HEK293 (cell line): ENCODE measurements around the gene HRH2.

Source experiments
- CTCF ChIA-PET: fragments of 350-600 bp; formaldehyde crosslinking; extraction: SDS; loops from one replicate; lab custom pipeline; 2021; ENCODE audit warnings: antibody characterized with exemption; lab: Yijun Ruan, JAX
- POLR2A ChIA-PET: fragments of 300-600 bp; formaldehyde crosslinking; extraction: SDS; loops from one replicate; lab custom pipeline; 2020; ENCODE audit warnings: antibody characterized with exemption, inconsistent platforms; lab: Yijun Ruan, JAX
- H3K27ac ChIP-seq: fragments of 200-500 bp; sonication (Bioruptor generic); 2 replicates; pipeline ENCODE4 v1.5.1; 2014; ENCODE audit warnings: low read depth, low read length, control low read depth, inconsistent platforms; ENCODE audit errors: extremely low read depth
- H3K36me3 ChIP-seq, 2 experiments: fragments of 200-500 bp in 1 of 2; sonication (Bioruptor generic) in 1 of 2; 1 replicate in 1 of 2; 2 replicates in 1 of 2; pipeline ENCODE4 v1.5.1; 2014 to 2017; ENCODE audit warnings: inconsistent platforms in 2 of 2, low read length in 2 of 2; ENCODE audit not compliant: control insufficient read depth in 2 of 2, insufficient read depth in 1 of 2
- H3K4me1 ChIP-seq: fragments of 200-500 bp; sonication (Bioruptor generic); 2 replicates; pipeline ENCODE4 v1.5.1; 2014; ENCODE audit warnings: mild to moderate bottlenecking, low read length, inconsistent platforms; ENCODE audit not compliant: control insufficient read depth, insufficient read depth
- H3K4me3 ChIP-seq: 2 replicates; pipeline ENCODE4 v1.5.1; 2011; ENCODE audit warnings: low read depth, mild to moderate bottlenecking, control low read depth, low read length, moderate library complexity
- H3K9me3 ChIP-seq: fragments of 200-500 bp; sonication (Bioruptor generic); 2 replicates; pipeline ENCODE4 v1.5.1; 2014; ENCODE audit warnings: low read depth, low read length, inconsistent platforms; ENCODE audit not compliant: control insufficient read depth, insufficient read depth
- PATZ1 ChIP-seq: fragments of 450-650 bp; formaldehyde crosslinking; IDR thresholded peaks from 2 replicates; pipeline ENCODE4 v1.5.1; 2016; ENCODE audit warnings: missing biosample characterization, missing genetic modification characterization
- PRDM2 ChIP-seq: fragments of 450-650 bp; formaldehyde crosslinking; IDR thresholded peaks from 2 replicates; pipeline ENCODE4 v1.5.1; 2016; ENCODE audit warnings: missing biosample characterization, missing genetic modification characterization, borderline replicate concordance
- SETDB1 ChIP-seq: IDR thresholded peaks from one replicate; pipeline ENCODE4 v1.6.1; 2017; ENCODE audit warnings: mild to moderate bottlenecking, low read length, moderate library complexity, mixed read lengths; ENCODE audit not compliant: insufficient read length
- SP7 ChIP-seq: fragments of 450-650 bp; formaldehyde crosslinking; IDR thresholded peaks from 2 replicates; pipeline ENCODE4 v1.5.1; 2016; ENCODE audit warnings: missing biosample characterization, missing genetic modification characterization
- ZBTB17 ChIP-seq: fragments of 450-650 bp; formaldehyde crosslinking; IDR thresholded peaks from 2 replicates; pipeline ENCODE4 v1.5.1; 2016; ENCODE audit warnings: missing biosample characterization, missing genetic modification characterization
- ZFHX2 ChIP-seq: fragments of 450-650 bp; formaldehyde crosslinking; conservative IDR thresholded peaks from 2 replicates; pipeline ENCODE4 v1.5.1; 2016; ENCODE audit warnings: missing biosample characterization, missing genetic modification characterization
- ZNF138 ChIP-seq: fragments of 450-650 bp; formaldehyde crosslinking; IDR thresholded peaks from 2 replicates; pipeline ENCODE4 v1.5.1; 2016; ENCODE audit warnings: missing biosample characterization, missing genetic modification characterization, borderline replicate concordance
- ZNF211 ChIP-seq: fragments of 450-650 bp; formaldehyde crosslinking; IDR thresholded peaks from 2 replicates; pipeline ENCODE4 v1.5.1; 2016; ENCODE audit warnings: low read depth, missing biosample characterization, missing genetic modification characterization
- ZNF26 ChIP-seq: fragments of 450-650 bp; formaldehyde crosslinking; IDR thresholded peaks from 2 replicates; pipeline ENCODE4 v1.5.1; 2016; ENCODE audit warnings: missing biosample characterization, missing genetic modification characterization
- ZNF266 ChIP-seq: fragments of 450-650 bp; formaldehyde crosslinking; IDR thresholded peaks from 2 replicates; pipeline ENCODE4 v1.5.1; 2016; ENCODE audit warnings: missing biosample characterization, missing genetic modification characterization, low read depth
- ZNF302 ChIP-seq: fragments of 450-650 bp; formaldehyde crosslinking; IDR thresholded peaks from 2 replicates; pipeline ENCODE4 v1.5.1; 2016; ENCODE audit warnings: missing biosample characterization, missing genetic modification characterization, low read depth
- ZNF341 ChIP-seq: fragments of 450-650 bp; formaldehyde crosslinking; IDR thresholded peaks from 2 replicates; pipeline ENCODE4; 2016; ENCODE audit warnings: low read depth, missing biosample characterization, missing genetic modification characterization
- ZNF398 ChIP-seq: fragments of 450-650 bp; formaldehyde crosslinking; IDR thresholded peaks from 2 replicates; pipeline ENCODE4 v1.5.1; 2017; ENCODE audit warnings: missing biosample characterization, missing genetic modification characterization
- ZNF510 ChIP-seq: fragments of 450-650 bp; formaldehyde crosslinking; IDR thresholded peaks from 2 replicates; pipeline ENCODE4 v1.5.1; 2018; ENCODE audit warnings: mild to moderate bottlenecking, missing genetic modification characterization, missing biosample characterization; ENCODE audit not compliant: insufficient replicate concordance
- ZNF707 ChIP-seq: fragments of 450-650 bp; formaldehyde crosslinking; IDR thresholded peaks from 2 replicates; pipeline ENCODE4 v1.5.1; 2016; ENCODE audit warnings: missing biosample characterization, missing genetic modification characterization
- ZNF747 ChIP-seq: fragments of 450-650 bp; formaldehyde crosslinking; IDR thresholded peaks from 2 replicates; pipeline ENCODE4 v1.5.1; 2016; ENCODE audit warnings: missing biosample characterization, missing genetic modification characterization
- ZNF777 ChIP-seq: fragments of 450-650 bp; formaldehyde crosslinking; IDR thresholded peaks from 2 replicates; pipeline ENCODE4 v1.5.1; 2017; ENCODE audit warnings: missing biosample characterization, missing genetic modification characterization, borderline replicate concordance
- ZNF791 ChIP-seq: fragments of 450-650 bp; formaldehyde crosslinking; IDR thresholded peaks from 2 replicates; pipeline ENCODE4 v1.5.1; 2016; ENCODE audit warnings: missing biosample characterization, missing genetic modification characterization
- TF ChIP-seq, protein P1 (sequence below): fragments of 450-650 bp; formaldehyde crosslinking; IDR thresholded peaks from 2 replicates; pipeline ENCODE4 v1.5.1; 2016; ENCODE audit warnings: missing biosample characterization, missing genetic modification characterization
- TF ChIP-seq, protein P2 (sequence below): fragments of 450-650 bp; formaldehyde crosslinking; IDR thresholded peaks from 2 replicates; pipeline ENCODE4 v1.5.1; 2017; ENCODE audit warnings: missing biosample characterization, missing genetic modification characterization

The HRH2 gene

GRCh38 chr5:175688352-175689146, 30.7 kb downstream of the HRH2 start:
- no peaks in the 10 kb centered on the region for H3K9me3 ChIP-seq
- ChIA-PET POLR2A (no interaction called here), CTCF (interaction anchor here (1.3 to 1.6 kb wide), 3 partner anchors 11 to 154 kb away, joined by 4 to 10 read pairs (median 5); no protein-coding TSS in a partner anchor)
- H3K4me3 ChIP-seq: no peak overlapping the region
- H3K4me1 ChIP-seq: no peaks in the 10 kb centered on the region
- H3K36me3 ChIP-seq: no peaks in the 10 kb centered on the region
- no peak overlapping the region for H3K27ac ChIP-seq
- TF ChIP-seq, protein P1, sequence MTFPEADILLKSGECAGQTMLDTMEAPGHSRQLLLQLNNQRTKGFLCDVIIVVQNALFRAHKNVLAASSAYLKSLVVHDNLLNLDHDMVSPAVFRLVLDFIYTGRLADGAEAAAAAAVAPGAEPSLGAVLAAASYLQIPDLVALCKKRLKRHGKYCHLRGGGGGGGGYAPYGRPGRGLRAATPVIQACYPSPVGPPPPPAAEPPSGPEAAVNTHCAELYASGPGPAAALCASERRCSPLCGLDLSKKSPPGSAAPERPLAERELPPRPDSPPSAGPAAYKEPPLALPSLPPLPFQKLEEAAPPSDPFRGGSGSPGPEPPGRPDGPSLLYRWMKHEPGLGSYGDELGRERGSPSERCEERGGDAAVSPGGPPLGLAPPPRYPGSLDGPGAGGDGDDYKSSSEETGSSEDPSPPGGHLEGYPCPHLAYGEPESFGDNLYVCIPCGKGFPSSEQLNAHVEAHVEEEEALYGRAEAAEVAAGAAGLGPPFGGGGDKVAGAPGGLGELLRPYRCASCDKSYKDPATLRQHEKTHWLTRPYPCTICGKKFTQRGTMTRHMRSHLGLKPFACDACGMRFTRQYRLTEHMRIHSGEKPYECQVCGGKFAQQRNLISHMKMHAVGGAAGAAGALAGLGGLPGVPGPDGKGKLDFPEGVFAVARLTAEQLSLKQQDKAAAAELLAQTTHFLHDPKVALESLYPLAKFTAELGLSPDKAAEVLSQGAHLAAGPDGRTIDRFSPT: no peak
- TF ChIP-seq PRDM2 (tag by site-specific recombination) (no peak), SETDB1 (no peak), ZNF266 (no peak), ZNF26 (tag by site-specific recombination) (no peak), ZNF302 (tag by site-specific recombination) (no peak), ZNF398 (tag by site-specific recombination) (no peak), ZNF777 (tag by site-specific recombination) (no peak), ZNF747 (tag by site-specific recombination) (no peak), ZNF791 (tag by site-specific recombination) (no peak), PATZ1 (tag by site-specific recombination) (no peak), ZNF707 (no peak), ZNF211 (no peak), SP7 (tag by site-specific recombination) (no peak), ZFHX2 (tag by site-specific recombination) (no peak), ZBTB17 (tag by site-specific recombination) (no peak), ZNF138 (tag by site-specific recombination) (no peak), ZNF341 (tag by site-specific recombination) (no peak), ZNF510 (tag by site-specific recombination) (no peak)
- TF ChIP-seq, protein P2, sequence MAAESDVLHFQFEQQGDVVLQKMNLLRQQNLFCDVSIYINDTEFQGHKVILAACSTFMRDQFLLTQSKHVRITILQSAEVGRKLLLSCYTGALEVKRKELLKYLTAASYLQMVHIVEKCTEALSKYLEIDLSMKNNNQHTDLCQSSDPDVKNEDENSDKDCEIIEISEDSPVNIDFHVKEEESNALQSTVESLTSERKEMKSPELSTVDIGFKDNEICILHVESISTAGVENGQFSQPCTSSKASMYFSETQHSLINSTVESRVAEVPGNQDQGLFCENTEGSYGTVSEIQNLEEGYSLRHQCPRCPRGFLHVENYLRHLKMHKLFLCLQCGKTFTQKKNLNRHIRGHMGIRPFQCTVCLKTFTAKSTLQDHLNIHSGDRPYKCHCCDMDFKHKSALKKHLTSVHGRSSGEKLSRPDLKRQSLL (tag by site-specific recombination): no peak
